ENCODE data around the gene AKR1E2.
A peak's percentile ranks its signal among the peaks of the same experiment; 100 is the strongest.

The AKR1E2 gene

DNA sequence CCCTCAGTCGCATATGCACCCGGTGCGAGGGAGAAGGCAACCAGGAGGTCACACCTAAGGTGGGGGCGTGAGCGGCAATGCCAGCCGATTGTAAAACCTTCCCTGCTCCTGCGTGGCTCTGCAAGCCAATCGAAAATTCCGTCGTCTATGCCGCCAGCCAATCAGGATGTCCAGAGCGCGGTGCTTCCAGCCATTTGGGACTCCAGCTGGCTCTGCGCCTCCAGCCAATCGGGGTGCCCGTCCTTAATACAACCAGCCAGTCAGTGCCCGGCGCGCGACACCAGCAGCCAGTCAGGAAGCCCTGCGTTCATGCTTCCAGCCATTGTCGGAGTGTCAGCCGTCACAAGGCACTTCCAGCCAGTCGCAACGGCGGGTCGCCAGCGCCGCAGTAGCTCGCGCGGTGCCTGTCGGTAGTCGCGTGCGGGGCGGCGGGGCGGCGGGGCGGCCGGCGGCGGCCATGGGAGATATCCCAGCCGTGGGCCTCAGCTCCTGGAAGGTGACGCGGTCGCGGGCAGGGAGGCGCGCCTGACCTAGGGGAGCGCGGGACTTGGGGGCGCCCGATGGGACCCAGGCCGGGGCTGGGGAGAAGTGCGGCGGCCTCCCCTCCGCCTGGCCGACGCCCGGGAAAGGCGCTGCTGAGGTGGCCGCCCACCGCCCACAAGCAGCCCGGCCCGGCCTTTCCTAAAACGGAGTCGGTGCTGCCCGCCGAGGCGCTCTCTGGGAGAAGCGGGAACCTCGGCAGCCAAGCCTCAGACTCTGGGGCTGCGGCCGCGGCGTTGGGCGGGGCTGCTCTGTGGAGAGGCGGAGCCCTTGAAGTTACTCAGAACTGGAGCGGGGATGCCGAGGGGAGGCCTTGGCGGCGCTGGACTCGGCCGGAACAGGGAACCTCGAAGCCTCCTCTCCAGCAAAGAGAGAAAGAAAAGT is at the start of gene AKR1E2:
Gene AKR1E2, plus strand, starts transcription at position 340 of the 924 bp plus-strand sequence. Its CDS starts 118 bp downstream, at position 458.
- Mint-ChIP-seq H3K4me1 (ENCODE audit: low read depth) (peaks cover 31% of the 10 kb centered on the region), H3K36me3 (ENCODE audit: low read depth) (peaks cover 14% of the 10 kb centered on the region), H3K27ac (peak within 1 kb of the TSS; percentile 94), H3K27me3 (peaks cover 26% of the 10 kb centered on the region), H3K4me3 (peak within 1 kb of the TSS; percentile 74), H3K9me3 (peaks cover 6% of the 10 kb centered on the region)
- intact Hi-C loops (cut with micrococcal nuclease), result loop anchor here (10.0 kb wide), 3 partner anchors 459 to 799 kb away; partner anchors contain the start of gene NET1

DNA sequence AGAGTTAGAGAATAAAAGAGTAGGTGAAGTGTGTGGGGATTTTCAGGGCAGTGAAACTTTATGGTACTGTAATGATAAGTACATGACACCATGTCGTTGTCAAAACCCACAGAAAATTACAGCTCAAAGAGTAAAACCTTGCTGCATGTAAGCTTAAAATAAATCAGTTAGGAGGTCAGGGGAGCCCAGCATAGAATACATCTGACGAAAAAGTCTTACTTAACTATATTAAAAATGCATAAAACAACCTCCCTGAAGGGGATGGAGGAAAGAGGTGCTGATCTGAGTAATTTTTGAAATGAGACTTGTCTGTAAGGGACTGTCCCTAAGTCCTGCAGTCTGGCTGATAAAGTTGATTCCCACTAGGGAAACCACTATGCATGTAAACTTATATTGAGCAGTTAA is 49.8 kb upstream of the AKR1E2 start:
- Mint-ChIP-seq H3K9me3 (no peaks in the 10 kb centered on the region), H3K36me3 (ENCODE audit: low read depth) (no peaks in the 10 kb centered on the region), H3K27me3 (peaks cover 11% of the 10 kb centered on the region), H3K27ac (no peak overlapping the region), H3K4me1 (ENCODE audit: low read depth) (no peaks in the 10 kb centered on the region), H3K4me3 (no peak overlapping the region)
- intact Hi-C loops (cut with micrococcal nuclease), result no loop called here

DNA sequence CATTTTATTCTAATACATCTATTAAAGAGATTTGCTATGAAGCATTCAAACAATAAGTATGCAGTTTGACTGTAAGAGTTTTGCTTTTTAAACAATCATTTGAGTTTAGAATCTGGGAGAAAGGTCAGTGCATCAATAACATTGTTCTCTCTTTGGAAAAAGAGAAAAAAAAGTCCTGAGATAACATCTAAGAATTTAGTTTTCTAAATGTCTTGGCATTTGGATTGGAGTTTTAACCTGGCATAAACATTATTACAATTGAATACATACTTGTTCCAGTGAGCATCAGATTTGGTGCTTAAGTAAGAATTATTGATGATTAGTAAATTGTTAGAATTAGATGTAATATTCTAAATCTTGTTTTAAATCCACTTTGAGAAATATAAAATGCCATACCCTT is 47.2 kb upstream of the AKR1E2 start:
- H3K27me3 Mint-ChIP-seq, result peaks cover 5% of the 10 kb centered on the region
- H3K27ac Mint-ChIP-seq, result no peak overlapping the region
- no peaks in the 10 kb centered on the region for H3K4me1 Mint-ChIP-seq (ENCODE audit: low read depth)
- H3K36me3 Mint-ChIP-seq (ENCODE audit: low read depth), result no peaks in the 10 kb centered on the region
- intact Hi-C loops (cut with micrococcal nuclease), result no loop called here
- no peak overlapping the region for H3K4me3 Mint-ChIP-seq
- no peaks in the 10 kb centered on the region for H3K9me3 Mint-ChIP-seq

- H3K27me3 Mint-ChIP-seq, result no peaks in the 10 kb centered on the region
- intact Hi-C loops (cut with micrococcal nuclease), result no loop called here
- no peaks in the 10 kb centered on the region for H3K36me3 Mint-ChIP-seq (ENCODE audit: low read depth)
- H3K4me1 Mint-ChIP-seq (ENCODE audit: low read depth), result no peaks in the 10 kb centered on the region
- H3K9me3 Mint-ChIP-seq, result no peaks in the 10 kb centered on the region
- no peak overlapping the region for H3K27ac Mint-ChIP-seq
- H3K4me3 Mint-ChIP-seq, result no peak overlapping the region
These were observed 45.9 kb upstream of the AKR1E2 start for GRCh38 chr10:4780091-4780490.

- H3K4me3 Mint-ChIP-seq, result no peak overlapping the region
- no peaks in the 10 kb centered on the region for H3K36me3 Mint-ChIP-seq (ENCODE audit: low read depth)
- no peaks in the 10 kb centered on the region for H3K27me3 Mint-ChIP-seq
- no peaks in the 10 kb centered on the region for H3K4me1 Mint-ChIP-seq (ENCODE audit: low read depth)
- no peak overlapping the region for H3K27ac Mint-ChIP-seq
- intact Hi-C loops (cut with micrococcal nuclease), result no loop called here
- no peaks in the 10 kb centered on the region for H3K9me3 Mint-ChIP-seq
These were observed 45.2 kb upstream of the AKR1E2 start for GRCh38 chr10:4780782-4781181.

DNA sequence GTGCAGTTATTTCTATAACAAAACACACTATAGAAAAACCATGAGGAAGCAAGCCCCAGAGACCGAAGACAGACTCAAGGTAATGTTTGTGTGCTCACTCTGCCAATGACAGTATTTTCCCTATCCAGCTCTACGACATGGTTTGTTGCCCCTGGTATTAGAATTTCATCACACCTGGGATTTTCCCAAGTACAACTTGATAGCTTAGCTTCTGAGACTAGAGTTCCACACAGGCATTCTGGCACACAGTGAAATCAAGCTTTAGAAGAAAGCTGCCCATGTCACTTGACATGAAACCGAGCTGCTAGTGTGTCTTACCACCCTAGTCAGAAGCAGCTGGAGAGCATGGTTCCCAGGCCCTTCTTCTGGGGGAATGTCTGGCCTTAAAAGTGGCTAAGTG is 44.1 kb upstream of the AKR1E2 start:
- no peaks in the 10 kb centered on the region for H3K27me3 Mint-ChIP-seq
- no peak overlapping the region for H3K4me3 Mint-ChIP-seq
- no peaks in the 10 kb centered on the region for H3K4me1 Mint-ChIP-seq (ENCODE audit: low read depth)
- H3K9me3 Mint-ChIP-seq, result no peaks in the 10 kb centered on the region
- H3K36me3 Mint-ChIP-seq (ENCODE audit: low read depth), result no peaks in the 10 kb centered on the region
- intact Hi-C loops (cut with micrococcal nuclease), result no loop called here
- H3K27ac Mint-ChIP-seq, result no peak overlapping the region

GRCh38 chr10:4784667-4785333 is 41.2 kb upstream of the AKR1E2 start:
- Mint-ChIP-seq H3K9me3 (no peaks in the 10 kb centered on the region), H3K4me3 (no peak overlapping the region), H3K27ac (no peak overlapping the region), H3K27me3 (no peaks in the 10 kb centered on the region), H3K36me3 (ENCODE audit: low read depth) (no peaks in the 10 kb centered on the region), H3K4me1 (ENCODE audit: low read depth) (no peaks in the 10 kb centered on the region)
- intact Hi-C loops (cut with micrococcal nuclease), result no loop called here

- H3K9me3 Mint-ChIP-seq, result no peaks in the 10 kb centered on the region
- no peak overlapping the region for H3K27ac Mint-ChIP-seq
- no peaks in the 10 kb centered on the region for H3K4me1 Mint-ChIP-seq (ENCODE audit: low read depth)
- intact Hi-C loops (cut with micrococcal nuclease), result no loop called here
- H3K4me3 Mint-ChIP-seq, result no peak overlapping the region
- H3K36me3 Mint-ChIP-seq (ENCODE audit: low read depth), result no peaks in the 10 kb centered on the region
- no peaks in the 10 kb centered on the region for H3K27me3 Mint-ChIP-seq
These were observed 39.8 kb upstream of the AKR1E2 start for GRCh38 chr10:4786043-4786839.

DNA sequence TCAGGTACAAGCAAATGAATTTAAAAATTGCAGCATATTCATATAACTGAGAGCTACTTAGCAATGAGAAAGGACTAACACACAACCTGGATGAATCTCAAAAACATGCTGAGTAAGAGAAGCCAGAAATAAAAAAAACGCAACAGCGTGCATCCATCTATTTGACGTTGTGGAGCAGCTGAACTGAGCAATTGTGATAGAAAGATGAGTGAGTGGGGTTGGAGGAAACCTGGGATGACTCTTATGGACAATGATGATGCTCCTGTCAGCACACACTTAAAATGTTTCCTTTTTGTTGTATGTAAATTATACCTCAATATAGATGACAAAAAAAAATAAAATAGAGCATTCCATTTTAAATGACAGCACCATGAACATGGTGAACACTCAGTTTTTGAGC is 36.0 kb upstream of the AKR1E2 start:
- Mint-ChIP-seq H3K27ac (no peak overlapping the region), H3K4me3 (no peak overlapping the region), H3K27me3 (no peaks in the 10 kb centered on the region), H3K4me1 (ENCODE audit: low read depth) (no peaks in the 10 kb centered on the region), H3K36me3 (ENCODE audit: low read depth) (no peaks in the 10 kb centered on the region), H3K9me3 (no peaks in the 10 kb centered on the region)
- intact Hi-C loops (cut with micrococcal nuclease), result no loop called here

GRCh38 chr10:4790922-4791321 is 35.1 kb upstream of the AKR1E2 start:
- Mint-ChIP-seq H3K27ac (no peak overlapping the region), H3K4me3 (no peak overlapping the region), H3K4me1 (ENCODE audit: low read depth) (no peaks in the 10 kb centered on the region), H3K27me3 (no peaks in the 10 kb centered on the region), H3K36me3 (ENCODE audit: low read depth) (no peaks in the 10 kb centered on the region), H3K9me3 (no peaks in the 10 kb centered on the region)
- intact Hi-C loops (cut with micrococcal nuclease), result no loop called here

DNA sequence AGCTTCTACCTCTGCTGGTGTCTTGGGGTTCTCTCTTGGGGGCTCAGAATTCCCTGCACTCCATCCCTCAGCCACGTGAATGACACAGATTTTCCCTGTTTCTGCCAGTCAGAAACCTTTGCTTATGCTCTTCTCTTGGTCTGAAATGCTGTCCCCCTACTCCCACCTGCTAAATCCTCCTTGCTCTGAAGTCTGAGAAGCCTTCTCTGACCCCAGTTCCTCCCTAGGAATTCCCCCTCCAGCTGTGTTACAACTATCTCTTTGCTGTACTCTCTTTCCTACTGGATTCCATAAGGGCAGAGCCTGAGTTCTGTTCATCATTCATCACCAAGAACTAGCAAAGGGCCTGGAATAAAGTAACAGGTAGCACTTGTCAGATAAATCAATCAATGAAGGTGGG is 33.6 kb upstream of the AKR1E2 start:
- no peaks in the 10 kb centered on the region for H3K36me3 Mint-ChIP-seq (ENCODE audit: low read depth)
- no peaks in the 10 kb centered on the region for H3K27me3 Mint-ChIP-seq

DNA sequence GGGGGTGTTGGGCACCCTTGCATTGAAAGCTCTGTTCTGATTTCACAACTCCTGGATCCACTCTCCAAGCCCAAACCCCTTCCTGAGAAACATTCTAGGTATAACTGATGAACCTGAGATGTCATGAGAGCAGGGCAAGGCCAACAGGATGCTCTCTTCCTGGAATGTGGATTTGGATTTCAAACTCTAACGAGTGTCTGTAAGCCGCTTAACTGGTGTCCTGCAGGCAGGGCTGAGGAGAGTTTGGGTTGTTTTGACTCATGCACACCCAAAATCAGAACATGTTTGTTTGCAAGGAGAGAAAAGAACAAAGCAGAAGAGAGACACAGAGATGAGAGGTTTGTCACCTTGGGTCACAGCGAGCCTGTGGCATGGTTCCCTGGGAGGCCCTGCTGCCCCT is 24.6 kb upstream of the AKR1E2 start:
- no peaks in the 10 kb centered on the region for H3K9me3 Mint-ChIP-seq
- no peak overlapping the region for H3K4me3 Mint-ChIP-seq
- no peaks in the 10 kb centered on the region for H3K36me3 Mint-ChIP-seq (ENCODE audit: low read depth)
- no peak overlapping the region for H3K27ac Mint-ChIP-seq
- H3K4me1 Mint-ChIP-seq (ENCODE audit: low read depth), result peaks cover 9% of the 10 kb centered on the region
- peaks cover 7% of the 10 kb centered on the region for H3K27me3 Mint-ChIP-seq
- intact Hi-C loops (cut with micrococcal nuclease), result no loop called here

More for the DNA sequence above, 33.6 kb upstream of the AKR1E2 start:
- no peaks in the 10 kb centered on the region for H3K9me3 Mint-ChIP-seq
- intact Hi-C loops (cut with micrococcal nuclease), result no loop called here
- H3K4me1 Mint-ChIP-seq (ENCODE audit: low read depth), result peaks cover 2% of the 10 kb centered on the region
- no peak overlapping the region for H3K4me3 Mint-ChIP-seq
- H3K27ac Mint-ChIP-seq, result no peak overlapping the region

- Mint-ChIP-seq H3K4me3 (no peak overlapping the region), H3K27ac (no peak overlapping the region), H3K9me3 (no peaks in the 10 kb centered on the region), H3K36me3 (ENCODE audit: low read depth) (no peaks in the 10 kb centered on the region), H3K27me3 (peaks cover 7% of the 10 kb centered on the region), H3K4me1 (ENCODE audit: low read depth) (peaks cover 1% of the 10 kb centered on the region)
- intact Hi-C loops (cut with micrococcal nuclease), result no loop called here
These were observed 23.1 kb upstream of the AKR1E2 start for GRCh38 chr10:4802711-4803487.
